Effector memory CD4-positive, alpha-beta T cell (primary cell): ENCODE data around the gene HYDIN.

Experiments
- DNase-seq, 3 donors: peaks; one replicate each; pipeline ENCODE4 v3.0.0-alpha.2; 2020
- H3K27ac ChIP-seq: 2 replicates; pipeline ENCODE4 v1.7.0; 2013; ENCODE audit warnings: mild to moderate bottlenecking, low read length, moderate library complexity; ENCODE audit not compliant: insufficient read depth, poor library complexity, severe bottlenecking
- H3K27me3 ChIP-seq: replicated peaks from 2 replicates; pipeline ENCODE4 v1.7.0; 2013; ENCODE audit warnings: mild to moderate bottlenecking, low read length; ENCODE audit not compliant: insufficient read depth, control insufficient read depth, poor library complexity, severe bottlenecking
- H3K36me3 ChIP-seq: 2 replicates; pipeline ENCODE4 v1.7.0; 2013; ENCODE audit warnings: mild to moderate bottlenecking, low read length, moderate library complexity; ENCODE audit not compliant: control insufficient read depth, insufficient read depth
- H3K4me1 ChIP-seq: 2 replicates; pipeline ENCODE4 v1.7.0; 2013; ENCODE audit warnings: low read length, mild to moderate bottlenecking; ENCODE audit not compliant: control insufficient read depth, insufficient read depth, poor library complexity, severe bottlenecking
- H3K4me3 ChIP-seq: 2 replicates; pipeline ENCODE4 v1.7.0; 2013; ENCODE audit warnings: low read length, low read depth, mild to moderate bottlenecking; ENCODE audit not compliant: insufficient read depth, poor library complexity, severe bottlenecking
- H3K9me3 ChIP-seq: 2 replicates; pipeline ENCODE4 v1.7.0; 2013; ENCODE audit warnings: mild to moderate bottlenecking, low read length, moderate library complexity; ENCODE audit not compliant: control insufficient read depth

The HYDIN gene

DNA sequence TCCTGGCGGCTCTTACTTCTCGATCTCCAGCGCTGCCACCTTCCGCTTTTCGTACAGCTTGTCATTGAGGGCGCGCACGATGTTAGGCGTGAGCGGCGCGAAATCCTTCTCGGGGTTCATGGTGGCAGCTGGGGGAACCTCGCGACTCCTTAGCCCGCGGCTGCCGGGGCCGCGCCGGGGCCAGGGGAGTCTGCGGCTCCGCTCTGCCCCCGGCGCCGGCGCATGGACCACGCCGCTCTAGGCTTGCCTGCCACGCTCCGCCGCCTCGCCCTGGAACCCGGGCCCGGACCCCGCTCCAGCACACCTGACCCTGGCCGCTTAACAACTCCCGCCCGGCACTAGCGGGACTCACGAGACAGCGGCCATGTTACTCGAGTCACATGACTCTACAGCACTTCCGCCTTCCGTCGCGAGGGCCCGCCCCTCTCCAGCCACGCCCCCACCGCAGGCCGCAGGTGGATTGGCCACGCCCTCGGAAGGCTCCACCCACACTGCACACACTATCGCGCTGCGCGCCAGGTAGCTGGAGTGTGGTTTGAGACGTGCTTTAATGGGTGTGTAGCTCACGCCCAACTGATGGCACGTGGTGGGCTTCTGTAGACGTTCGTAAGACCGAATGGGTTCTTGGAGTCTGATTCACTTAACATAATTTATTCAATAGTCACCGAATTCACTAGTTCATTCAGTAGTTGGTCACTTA, 429.6 kb downstream of the HYDIN start, which contains the start of gene VAC14:
TSS of gene VAC14 (minus strand) at position 378 of the 700 bp plus-strand sequence. CDS start at position 120, 258 bp downstream.
- DNase-seq, result peak; percentile 93 to 95 (median 95)
- peak within 1 kb of the TSS; percentile 93 for H3K4me3 ChIP-seq
- peak within 1 kb of the TSS; percentile 79 for H3K27ac ChIP-seq
- H3K9me3 ChIP-seq, result no peaks in the 10 kb centered on the region
- no peaks in the 10 kb centered on the region for H3K36me3 ChIP-seq
- H3K27me3 ChIP-seq, result no peaks in the 10 kb centered on the region
- H3K4me1 ChIP-seq, result peaks cover 5% of the 10 kb centered on the region

GRCh38 chr16:70800311-70800710, 430.2 kb downstream of the HYDIN start:
- Histone ChIP-seq H3K36me3 (no peaks in the 10 kb centered on the region), H3K27ac (peak overlapping the region; percentile 79), H3K27me3 (no peaks in the 10 kb centered on the region), H3K4me1 (peaks cover 5% of the 10 kb centered on the region), H3K4me3 (peak overlapping the region; percentile 93), H3K9me3 (no peaks in the 10 kb centered on the region)
- no peak for DNase-seq

GRCh38 chr16:70796301-70796700, 434.2 kb downstream of the HYDIN start:
- no peaks in the 10 kb centered on the region for H3K36me3 ChIP-seq
- no peak for DNase-seq
- H3K4me3 ChIP-seq, result no peak overlapping the region
- peaks cover 5% of the 10 kb centered on the region for H3K4me1 ChIP-seq
- H3K27ac ChIP-seq, result no peak overlapping the region
- no peaks in the 10 kb centered on the region for H3K27me3 ChIP-seq
- no peaks in the 10 kb centered on the region for H3K9me3 ChIP-seq

GRCh38 chr16:70795296-70795912, 435.1 kb downstream of the HYDIN start:
- Histone ChIP-seq H3K4me3 (no peak overlapping the region), H3K27ac (no peak overlapping the region), H3K4me1 (peaks cover 2% of the 10 kb centered on the region), H3K36me3 (no peaks in the 10 kb centered on the region), H3K9me3 (no peaks in the 10 kb centered on the region), H3K27me3 (no peaks in the 10 kb centered on the region)
- DNase-seq, result no peak

DNA sequence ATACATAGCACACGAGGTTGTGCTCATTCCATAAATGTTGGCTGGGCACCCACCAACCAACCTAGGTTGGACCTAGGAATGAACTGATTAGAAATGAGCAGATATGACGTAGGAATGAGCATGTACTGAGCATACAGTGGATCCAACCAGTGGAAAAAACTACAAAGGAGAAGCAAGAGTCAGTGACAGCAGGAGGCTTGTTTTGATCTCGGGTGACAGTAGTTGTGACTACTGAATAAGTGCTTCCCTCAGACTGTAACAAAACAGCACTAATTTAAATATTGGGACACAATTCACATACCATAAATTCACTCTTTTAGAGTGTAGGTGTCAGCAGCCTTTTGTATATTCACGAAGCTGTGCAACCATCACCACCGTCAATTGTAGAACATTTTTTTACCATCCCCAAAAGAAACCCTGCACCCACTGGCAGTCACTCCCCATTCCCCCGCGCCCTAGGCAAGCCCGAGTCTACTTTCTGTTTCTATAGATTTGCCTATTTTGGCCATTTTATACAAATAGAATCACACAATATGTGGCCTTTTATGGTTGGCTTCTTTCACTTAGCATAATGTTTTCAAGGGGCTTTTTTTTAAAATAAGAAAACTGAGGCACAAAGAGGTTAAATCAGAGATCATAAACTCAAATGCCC, 436.5 kb downstream of the HYDIN start:
- Histone ChIP-seq H3K27me3 (no peaks in the 10 kb centered on the region), H3K4me3 (no peak overlapping the region), H3K4me1 (no peaks in the 10 kb centered on the region), H3K36me3 (peaks cover 4% of the 10 kb centered on the region), H3K27ac (no peak overlapping the region), H3K9me3 (no peaks in the 10 kb centered on the region)
- DNase-seq, result no peak

DNA sequence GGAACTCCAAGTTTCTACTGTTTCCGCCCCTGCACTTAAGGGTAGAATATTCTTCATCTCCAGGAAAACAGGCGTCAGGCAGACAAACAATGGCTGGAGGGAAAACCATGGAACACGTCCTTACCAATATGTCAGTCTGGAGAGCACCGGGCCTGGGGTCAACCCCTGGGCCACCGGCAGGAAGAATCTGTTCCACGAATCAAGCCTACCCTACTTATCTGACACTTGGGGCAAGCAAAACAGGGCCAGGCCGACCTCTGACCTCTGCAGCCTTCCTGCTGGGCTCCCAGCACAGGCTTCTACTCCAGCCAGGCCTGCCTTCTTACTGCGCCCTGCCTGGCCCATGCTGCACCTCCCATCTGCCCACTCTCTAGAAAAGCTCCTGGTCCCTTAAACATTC, 439.7 kb downstream of the HYDIN start:
- no peaks in the 10 kb centered on the region for H3K27me3 ChIP-seq
- H3K4me1 ChIP-seq, result no peaks in the 10 kb centered on the region
- no peaks in the 10 kb centered on the region for H3K9me3 ChIP-seq
- H3K4me3 ChIP-seq, result no peak overlapping the region
- DNase-seq, result no peak
- no peak overlapping the region for H3K27ac ChIP-seq
- H3K36me3 ChIP-seq, result peaks cover 8% of the 10 kb centered on the region

DNA sequence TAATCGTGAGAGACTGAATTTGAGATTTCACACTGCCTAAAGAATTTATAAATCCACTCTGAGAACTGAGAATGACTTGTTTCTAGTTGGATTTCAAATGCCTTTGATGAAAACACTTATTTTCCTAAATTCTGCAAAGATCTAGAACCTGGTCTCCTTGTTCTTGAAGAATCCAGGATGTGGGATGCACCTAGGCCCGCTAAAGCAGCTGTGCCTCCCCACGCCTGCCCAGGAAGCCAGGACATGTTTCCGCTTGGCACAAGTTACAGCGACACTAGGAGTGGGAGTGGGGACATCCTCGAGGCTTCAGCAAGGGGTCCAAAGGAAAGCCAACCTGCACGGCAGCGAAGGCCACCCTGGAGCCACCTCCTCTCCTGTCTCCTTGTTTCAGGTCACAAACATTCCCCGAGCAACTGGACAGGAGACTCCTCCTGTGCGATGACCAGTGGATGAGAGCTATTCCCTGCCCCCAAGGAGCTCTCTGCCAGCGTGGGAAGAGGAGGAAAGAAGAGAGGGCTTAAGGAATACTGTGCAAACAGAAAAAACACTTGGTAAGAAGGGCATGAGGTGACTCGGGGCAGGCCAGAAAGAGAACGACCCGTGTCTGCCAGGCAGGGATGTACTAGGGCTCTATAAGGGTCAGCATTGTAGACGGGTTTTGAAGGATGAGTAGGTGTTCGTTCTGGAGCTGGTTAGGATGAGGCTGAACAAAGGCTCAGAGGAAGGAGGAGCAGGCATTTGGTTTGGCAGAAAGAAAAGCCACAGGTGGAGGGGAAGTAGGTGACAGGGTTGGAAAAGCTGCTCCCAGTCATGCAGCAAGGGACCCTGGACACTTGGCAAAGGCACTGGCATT, 440.7 kb downstream of the HYDIN start:
- no peak overlapping the region for H3K4me3 ChIP-seq
- H3K9me3 ChIP-seq, result no peaks in the 10 kb centered on the region
- no peak overlapping the region for H3K27ac ChIP-seq
- DNase-seq, result no peak
- H3K27me3 ChIP-seq, result no peaks in the 10 kb centered on the region
- no peaks in the 10 kb centered on the region for H3K4me1 ChIP-seq
- H3K36me3 ChIP-seq, result peaks cover 18% of the 10 kb centered on the region

DNA sequence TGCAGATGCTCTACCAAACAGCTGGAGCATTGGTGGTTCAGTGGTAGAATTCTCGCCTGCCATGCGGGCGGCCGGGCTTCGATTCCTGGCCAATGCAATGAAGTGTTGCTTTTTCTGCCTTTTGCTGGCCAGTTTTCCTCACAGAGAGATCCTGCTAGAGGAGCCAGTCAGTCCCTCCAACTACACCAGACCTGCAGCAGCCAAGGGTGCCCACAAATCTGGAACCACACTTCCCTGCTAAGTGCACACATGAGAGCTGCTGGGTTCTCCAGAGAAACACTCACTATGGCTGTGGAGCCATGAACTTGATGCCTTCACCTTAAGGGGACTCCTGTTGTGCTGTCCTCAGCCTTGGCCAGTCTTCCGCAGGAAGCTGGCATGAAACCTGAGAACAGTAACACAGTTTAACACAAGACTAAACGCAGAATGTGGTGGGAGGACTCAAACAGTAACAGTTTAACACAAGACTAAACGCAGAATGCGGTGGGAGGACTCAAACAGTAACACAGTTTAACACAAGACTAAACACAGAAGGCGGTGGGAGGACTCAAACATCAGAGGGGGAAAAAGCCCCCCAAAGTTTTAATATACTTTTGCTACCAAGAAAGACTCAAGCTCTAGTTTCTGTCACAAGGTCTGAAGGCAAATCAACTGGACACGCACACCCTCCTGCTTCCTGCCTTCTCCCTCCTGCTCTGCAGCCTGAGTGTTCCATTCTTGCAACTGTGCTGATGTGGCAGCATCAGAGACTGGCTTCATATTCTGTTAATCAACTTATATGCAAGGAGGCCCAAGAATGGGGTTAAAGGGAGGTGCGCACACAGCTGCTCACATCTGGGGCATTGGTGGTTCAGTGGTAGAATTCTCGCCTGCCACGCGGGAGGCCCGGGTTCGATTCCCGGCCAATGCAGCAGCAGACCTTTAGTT, 441.6 kb downstream of the HYDIN start:
- no peaks in the 10 kb centered on the region for H3K27me3 ChIP-seq
- H3K4me1 ChIP-seq, result no peaks in the 10 kb centered on the region
- DNase-seq, result no peak
- H3K27ac ChIP-seq, result no peak overlapping the region
- H3K9me3 ChIP-seq, result no peaks in the 10 kb centered on the region
- no peak overlapping the region for H3K4me3 ChIP-seq
- H3K36me3 ChIP-seq, result peaks cover 27% of the 10 kb centered on the region
